ENCODE results near the gene PPFIBP1.
"Not testable (repeated sequence)": the region's sequence is repeated elsewhere in the genome, so short reads cannot be mapped to it uniquely, and the experiment has no call there.

The PPFIBP1 gene

GRCh38 chr12:27566159-27566558, 42.2 kb downstream of the PPFIBP1 start:
- no peak for DNase-seq (ENCODE audit: low read depth, low spot score)

DNA sequence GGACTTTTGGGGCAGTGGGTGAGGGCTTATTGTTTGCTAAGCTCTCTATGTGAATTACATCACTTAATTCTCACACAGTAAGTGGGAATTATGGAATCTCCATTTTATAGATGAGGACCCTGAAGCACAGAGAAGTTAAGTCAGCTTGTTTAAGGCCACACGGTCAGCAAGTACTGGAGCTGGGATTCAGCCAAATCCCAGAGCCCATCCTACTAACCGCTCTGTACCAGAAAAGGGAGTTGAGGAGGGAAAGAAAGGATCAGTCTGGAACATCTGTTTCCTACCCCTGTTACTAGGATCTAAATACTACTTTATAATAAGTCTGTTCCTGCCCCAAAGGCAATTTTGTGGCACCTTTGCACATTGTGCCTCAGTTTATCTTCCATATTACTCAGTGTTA, 42.6 kb downstream of the PPFIBP1 start:
- no peak for DNase-seq (ENCODE audit: low read depth, low spot score)

- no peak for DNase-seq (ENCODE audit: low read depth, low spot score)
Observed at GRCh38 chr12:27571463-27571862, 47.5 kb downstream of the PPFIBP1 start.

DNA sequence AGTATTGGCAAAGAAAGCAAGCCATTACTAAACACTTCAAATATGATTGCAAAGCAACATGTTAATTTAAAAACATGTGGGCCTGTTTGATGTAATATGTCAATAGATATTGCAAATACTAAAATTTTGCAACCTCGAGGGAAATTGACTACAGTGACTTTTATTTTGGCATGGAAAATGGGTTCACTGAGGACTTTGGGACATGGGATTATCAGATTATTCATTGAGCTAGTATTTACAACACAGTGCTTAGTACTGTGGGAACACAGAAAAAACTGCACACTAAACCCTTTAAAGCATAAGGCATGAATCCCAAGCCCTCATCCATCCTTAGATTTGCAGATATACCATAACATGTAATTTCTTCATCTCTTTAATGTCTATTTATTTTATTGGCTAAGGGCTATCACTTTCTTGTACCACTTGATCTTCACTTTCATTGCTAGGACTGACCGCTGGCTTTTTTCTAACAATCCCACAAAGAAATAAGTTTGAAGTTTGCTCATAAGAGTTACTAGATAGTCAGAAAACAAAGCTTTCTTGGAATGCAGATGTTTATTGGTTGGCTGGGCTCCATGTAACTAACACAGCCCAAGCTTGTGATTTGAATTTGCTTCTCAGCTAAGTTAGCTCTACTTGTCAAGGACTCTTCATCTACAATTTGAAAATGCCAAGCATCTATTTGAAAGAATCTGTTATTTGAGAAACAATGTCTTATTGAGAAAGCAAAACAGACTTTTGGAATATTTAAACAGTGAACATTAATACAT, 48.7 kb downstream of the PPFIBP1 start:
- DNase-seq (ENCODE audit: low read depth, low spot score): no peak

- DNase-seq (ENCODE audit: low read depth, low spot score): no peak
Observed at GRCh38 chr12:27573972-27574371, 50.0 kb downstream of the PPFIBP1 start.

DNA sequence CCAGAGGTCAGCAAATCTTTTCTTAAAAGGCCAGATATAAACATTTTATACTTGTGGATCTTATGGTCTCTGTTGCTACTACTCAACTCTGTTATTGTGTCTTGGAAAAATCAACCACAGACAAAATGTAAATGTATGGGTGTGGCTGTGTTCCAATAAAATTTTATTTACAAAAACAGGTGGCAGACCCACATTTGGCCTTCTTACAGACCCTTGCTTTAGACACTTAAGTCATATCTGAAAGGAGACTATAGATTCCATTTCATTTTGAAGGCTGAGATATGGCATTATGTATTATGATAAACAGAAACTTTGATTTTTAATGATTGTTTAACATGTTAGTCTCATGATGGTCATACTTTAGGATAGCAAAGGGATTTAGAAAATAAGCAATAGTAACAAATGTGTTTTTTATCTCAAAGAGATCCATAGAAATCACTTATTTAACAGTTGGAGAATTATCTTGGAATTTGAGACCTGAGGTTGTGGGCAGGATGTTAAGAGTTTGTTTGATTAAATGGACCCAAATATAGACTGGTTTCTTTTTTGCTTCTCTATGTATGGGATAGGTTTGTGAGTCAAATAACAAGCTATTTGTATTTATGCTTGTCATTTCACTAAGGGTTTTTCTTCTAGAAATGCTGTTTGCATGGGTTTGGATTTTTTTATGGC, 51.2 kb downstream of the PPFIBP1 start:
- DNase-seq (ENCODE audit: low read depth, low spot score): no peak

- no peak for DNase-seq (ENCODE audit: low read depth, low spot score)
Observed at GRCh38 chr12:27575762-27576118, 51.7 kb downstream of the PPFIBP1 start.

- no peak for DNase-seq (ENCODE audit: low read depth, low spot score)
Observed at GRCh38 chr12:27576667-27577347, 52.8 kb downstream of the PPFIBP1 start.

DNA sequence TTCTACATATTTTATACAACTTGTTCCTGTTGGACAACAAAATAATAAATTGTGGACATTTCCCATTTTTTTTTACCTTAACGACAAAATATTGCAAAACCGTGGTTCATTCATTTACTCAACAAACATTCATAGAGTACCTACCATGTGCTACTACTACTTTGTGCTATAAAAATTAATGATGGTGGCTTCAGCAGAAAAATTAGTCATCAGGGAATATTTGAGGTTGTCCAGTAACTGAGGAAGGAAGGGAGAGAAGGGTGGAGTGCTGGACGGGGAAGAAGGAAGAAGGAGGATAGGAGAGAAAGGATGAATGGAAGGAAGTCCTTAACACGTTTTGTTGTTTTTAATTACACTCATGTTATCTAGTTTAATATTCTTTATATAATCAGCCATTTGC, 53.7 kb downstream of the PPFIBP1 start:
- DNase-seq (ENCODE audit: low read depth, low spot score): no peak

GRCh38 chr12:27578689-27579372, 54.8 kb downstream of the PPFIBP1 start:
- DNase-seq (ENCODE audit: low read depth, low spot score): no peak

DNA sequence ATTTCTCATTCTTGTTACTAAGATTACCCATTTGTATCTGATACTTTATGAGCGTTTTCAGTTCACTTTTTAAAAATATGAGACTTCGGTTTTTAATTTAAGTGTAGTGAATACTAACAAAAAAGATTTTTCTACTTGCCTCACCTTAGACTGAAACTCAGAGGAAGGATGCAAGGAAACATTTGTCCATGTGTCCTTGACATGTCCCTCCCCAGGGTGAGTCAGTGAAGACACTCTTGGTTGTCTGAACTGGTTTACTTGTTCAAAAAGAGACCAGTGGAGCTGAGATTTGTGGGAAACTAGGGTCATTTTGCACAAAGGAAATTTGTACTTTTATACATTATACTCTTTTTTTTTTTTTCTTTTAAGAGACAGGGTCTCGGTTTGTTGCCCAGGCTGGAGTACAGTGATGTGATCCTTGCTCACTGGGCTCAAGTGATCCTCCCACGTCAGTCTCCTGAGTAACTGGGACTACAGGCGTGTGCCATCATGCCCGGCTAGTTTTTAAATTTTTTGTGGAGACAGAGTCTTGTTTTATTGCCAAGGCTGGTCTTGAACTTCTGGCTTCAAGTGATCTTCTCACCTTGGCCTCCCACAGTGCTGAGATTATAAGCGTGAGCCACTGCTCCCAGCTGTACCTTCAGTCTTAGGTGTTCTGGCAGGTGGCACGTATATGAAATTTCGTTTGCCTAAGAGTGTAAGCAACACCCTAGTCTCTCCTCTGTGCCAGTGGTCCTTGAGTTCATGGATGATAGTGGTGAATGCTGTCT, 56.7 kb downstream of the PPFIBP1 start:
- DNase-seq (ENCODE audit: low read depth, low spot score): no peak

- DNase-seq (ENCODE audit: low read depth, low spot score): not testable (repeated sequence)
Observed at GRCh38 chr12:27581331-27581671, 57.3 kb downstream of the PPFIBP1 start.

- DNase-seq (ENCODE audit: low read depth, low spot score): not testable (repeated sequence)
Observed at GRCh38 chr12:27581833-27582232, 57.8 kb downstream of the PPFIBP1 start.

- DNase-seq (ENCODE audit: low read depth, low spot score): not testable (repeated sequence)
Observed at GRCh38 chr12:27582445-27582844, 58.4 kb downstream of the PPFIBP1 start.

DNA sequence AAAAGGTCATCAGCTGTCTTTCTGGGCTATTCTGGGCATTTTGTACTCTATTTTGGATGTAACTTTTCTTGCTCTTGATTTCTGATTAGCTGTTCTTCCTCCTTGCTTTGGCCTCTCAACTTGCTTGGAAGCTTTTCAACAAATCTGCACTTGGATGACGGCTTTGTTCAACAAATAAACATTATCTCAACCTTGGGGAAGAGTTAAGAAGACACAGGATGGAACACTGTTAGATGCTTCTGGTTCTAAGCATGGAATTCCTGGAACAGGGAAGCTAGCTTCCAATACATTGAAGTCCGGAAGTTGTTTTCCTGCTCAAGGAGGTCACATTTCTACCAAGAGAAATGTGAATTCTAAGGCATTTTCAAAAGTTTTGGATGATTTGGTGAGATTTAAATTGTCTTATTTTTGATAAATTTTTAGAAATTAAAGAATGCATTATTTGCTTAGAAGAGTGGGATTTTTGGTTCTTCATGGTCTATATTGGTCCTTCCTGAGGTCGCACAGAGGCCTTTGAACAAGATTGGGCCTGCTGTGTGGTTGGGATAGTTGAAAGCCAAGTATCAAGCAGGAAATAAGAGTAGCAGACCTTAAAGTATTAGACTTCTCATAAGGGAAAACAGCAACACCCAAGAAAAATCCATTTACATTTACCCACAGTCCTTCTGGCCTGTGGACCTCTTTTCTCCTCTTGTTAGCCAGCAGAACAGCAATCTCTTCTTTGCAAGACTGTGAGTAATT, 59.2 kb downstream of the PPFIBP1 start:
- no peak for DNase-seq (ENCODE audit: low read depth, low spot score)

- DNase-seq (ENCODE audit: low read depth, low spot score): no peak
Observed at GRCh38 chr12:27583981-27584380, 60.0 kb downstream of the PPFIBP1 start.

GRCh38 chr12:27585739-27586265, 61.8 kb downstream of the PPFIBP1 start:
- DNase-seq (ENCODE audit: low read depth, low spot score): no peak

- not testable (repeated sequence) for DNase-seq (ENCODE audit: low read depth, low spot score)
Observed at GRCh38 chr12:27588075-27588730, 64.2 kb downstream of the PPFIBP1 start.

DNA sequence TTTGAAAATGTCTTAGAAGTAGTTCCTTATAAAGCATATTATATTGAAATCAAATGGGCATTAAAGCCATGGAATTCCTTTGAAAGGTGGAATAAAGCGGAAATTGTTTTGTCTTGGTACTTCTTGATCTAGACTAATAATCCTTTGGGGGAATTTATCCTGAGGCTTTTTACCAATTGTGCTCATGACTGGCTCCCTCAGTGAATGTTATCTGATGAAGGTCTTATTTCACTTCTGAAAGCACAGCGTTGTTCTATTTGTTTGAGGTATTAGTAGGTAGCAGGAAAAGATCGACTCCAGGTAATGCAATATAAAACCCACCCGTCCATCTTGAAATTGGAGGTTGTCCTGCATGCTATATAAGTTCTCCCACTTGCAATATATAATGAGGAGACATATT, 64.8 kb downstream of the PPFIBP1 start:
- no peak for DNase-seq (ENCODE audit: low read depth, low spot score)

DNA sequence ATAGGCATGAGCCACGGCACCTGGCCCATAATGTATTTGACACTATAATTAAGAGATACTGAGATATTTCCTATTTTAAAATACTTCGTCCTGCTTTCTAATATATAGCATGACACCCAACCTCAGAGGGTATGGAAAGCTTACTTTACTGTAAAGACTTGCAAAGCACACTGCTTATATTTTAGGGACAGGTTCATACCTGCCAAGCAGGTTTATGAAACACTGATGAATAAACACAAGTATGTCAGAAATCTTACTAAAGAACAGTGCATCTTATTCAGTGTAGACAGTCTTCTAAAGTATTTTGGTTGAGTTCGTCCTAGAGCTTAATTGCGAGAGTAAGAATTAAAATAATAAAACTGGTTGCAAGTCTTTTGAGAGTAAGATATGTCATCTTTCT, 65.4 kb downstream of the PPFIBP1 start:
- no peak for DNase-seq (ENCODE audit: low read depth, low spot score)
